Tibial artery (tissue), 4 donors: ENCODE data around the gene GALNT1.
"Not testable (repeated sequence)": the region's sequence is repeated elsewhere in the genome, so short reads cannot be mapped to it uniquely, and the experiment has no call there.

ENCODE experiments used
- DNase-seq, 2 donors: peaks; one replicate each; pipeline ENCODE4 v3.0.0-alpha.2; 2019
- H3K27ac ChIP-seq, 2 donors: fragments of 200-600 bp; sonication (generic) in 1 of 2; 1 replicate in 1 of 2; 2 replicates in 1 of 2; pipeline ENCODE4 v1.5.1; 2018 to 2019; ENCODE audit warnings: mild to moderate bottlenecking in 1 of 2
- H3K27me3 ChIP-seq, 2 donors: fragments of 200-600 bp; sonication (generic) in 1 of 2; one replicate each; pipeline versions ENCODE4 v1.5.1 to v1.6.0; 2016 to 2019
- H3K36me3 ChIP-seq, 3 donors: fragments of 200-600 bp; sonication (generic) in 2 of 3; one replicate each; pipeline ENCODE4 v1.5.1; 2016 to 2019; ENCODE audit warnings: mild to moderate bottlenecking in 2 of 3
- H3K4me1 ChIP-seq, 4 donors: fragments of 200-600 bp; sonication (generic) in 2 of 4; 1 replicate in 3 of 4; 2 replicates in 1 of 4; pipeline ENCODE4 v1.5.1; 2016 to 2019
- H3K4me3 ChIP-seq, 2 donors: fragments of 200-600 bp; sonication (generic) in 1 of 2; 1 replicate in 1 of 2; 2 replicates in 1 of 2; pipeline ENCODE4 v1.5.1; 2018 to 2019; ENCODE audit warnings: mild to moderate bottlenecking in 2 of 2
- H3K9me3 ChIP-seq, 3 donors: fragments of 200-600 bp; sonication (generic) in 1 of 3; one replicate each; pipeline ENCODE4 v1.5.1; 2016 to 2019
- CTCF ChIP-seq, 2 experiments: fragments of 200-600 bp in 1 of 2; fragments of 450-650 bp in 1 of 2; IDR thresholded peaks; one replicate each; pipeline ENCODE4 v1.5.1; 2017 to 2019; ENCODE audit warnings: antibody characterized with exemption in 2 of 2, mild to moderate bottlenecking in 1 of 2, moderate library complexity in 1 of 2
- intact Hi-C: fragments of 100-400 bp; cut with DNase I; formaldehyde crosslinking; loops from one replicate; pipeline ENCODE4 v1.15.0; 2023; ENCODE audit warnings: low total_unique reads

GALNT1 gene

GRCh38 chr18:35570182-35570581, 11.4 kb upstream of the GALNT1 start:
- H3K36me3 ChIP-seq, result no peaks in the 10 kb centered on the region
- H3K27ac ChIP-seq, result no peak overlapping the region
- H3K4me3 ChIP-seq, result no peak overlapping the region
- intact Hi-C loops, result no loop called here
- H3K4me1 ChIP-seq, result no peaks in the 10 kb centered on the region
- no peaks in the 10 kb centered on the region for H3K9me3 ChIP-seq
- H3K27me3 ChIP-seq, result no peaks in the 10 kb centered on the region
- DNase-seq, result no peak
- no peak for TF ChIP-seq CTCF (IDR thresholded peaks at IDR 0.05)

- no peaks in the 10 kb centered on the region for H3K4me1 ChIP-seq
These were observed 10.4 kb upstream of the GALNT1 start for GRCh38 chr18:35571138-35571537.

GRCh38 chr18:35572644-35573043, 8.9 kb upstream of the GALNT1 start:
- no peak overlapping the region for H3K4me3 ChIP-seq
- no peaks in the 10 kb centered on the region for H3K4me1 ChIP-seq
- H3K27ac ChIP-seq, result no peak overlapping the region
- H3K27me3 ChIP-seq, result no peaks in the 10 kb centered on the region
- no peak for DNase-seq
- intact Hi-C loops, result no loop called here
- no peak for TF ChIP-seq CTCF (IDR thresholded peaks at IDR 0.05)
- H3K9me3 ChIP-seq, result no peaks in the 10 kb centered on the region
- H3K36me3 ChIP-seq, result no peaks in the 10 kb centered on the region

More at GRCh38 chr18:35571138-35571537, 10.4 kb upstream of the GALNT1 start:
- no peak for TF ChIP-seq CTCF (IDR thresholded peaks at IDR 0.05)
- H3K9me3 ChIP-seq, result no peaks in the 10 kb centered on the region
- H3K4me3 ChIP-seq, result no peak overlapping the region
- DNase-seq, result no peak
- intact Hi-C loops, result no loop called here
- H3K27ac ChIP-seq, result no peak overlapping the region
- H3K36me3 ChIP-seq, result no peaks in the 10 kb centered on the region
- H3K27me3 ChIP-seq, result no peaks in the 10 kb centered on the region

- no peaks in the 10 kb centered on the region for H3K4me1 ChIP-seq
- intact Hi-C loops, result no loop called here
- H3K9me3 ChIP-seq, result no peaks in the 10 kb centered on the region
- TF ChIP-seq CTCF (IDR thresholded peaks at IDR 0.05), result no peak
- no peak overlapping the region for H3K4me3 ChIP-seq
- no peaks in the 10 kb centered on the region for H3K36me3 ChIP-seq
- no peaks in the 10 kb centered on the region for H3K27me3 ChIP-seq
- no peak overlapping the region for H3K27ac ChIP-seq
- DNase-seq, result no peak
These were observed 8.0 kb upstream of the GALNT1 start for GRCh38 chr18:35573531-35573930.

- H3K27ac ChIP-seq, H3K9me3 ChIP-seq, H3K4me1 ChIP-seq, H3K36me3 ChIP-seq, DNase-seq, H3K27me3 ChIP-seq, intact Hi-C loops, H3K4me3 ChIP-seq: not testable (repeated sequence)
These were observed 5.2 kb upstream of the GALNT1 start for GRCh38 chr18:35576240-35576845.

GRCh38 chr18:35577045-35577848, 4.3 kb upstream of the GALNT1 start:
- no peaks in the 10 kb centered on the region for H3K36me3 ChIP-seq
- no peaks in the 10 kb centered on the region for H3K9me3 ChIP-seq
- no peak overlapping the region for H3K27ac ChIP-seq
- intact Hi-C loops, result no loop called here
- no peak for TF ChIP-seq CTCF (IDR thresholded peaks at IDR 0.05)
- H3K27me3 ChIP-seq, result no peaks in the 10 kb centered on the region
- no peak overlapping the region for H3K4me3 ChIP-seq
- peaks cover 0 to 2% (median under 1%) of the 10 kb centered on the region in 4 donors for H3K4me1 ChIP-seq
- DNase-seq, result no peak
